H4 (cell line): Measurements from ENCODE around the gene NCKIPSD. TPM values are rescaled to one million over a fixed set of nuclear protein-coding genes. Genes with fewer than 3 reads are reported as not detected.

ENCODE experiments used
- DNase-seq: peaks from one replicate; pipeline ENCODE4 v3.0.0-alpha.2; 2015; ENCODE audit warnings: low spot score
- total RNA-seq: library from RNA; depleted of rRNA; stranded (reverse); fragments of >200 nt; shearing (Covaris generic); gene quantifications from 2 replicates; pipeline ENCODE4 v1.2.3, GENCODE V29; 2014

Gene NCKIPSD
- total RNA-seq, 1 experiment from 2014 or later: 8.8 TPM

- DNase-seq: no peak
These were observed 6.9 kb downstream of the NCKIPSD start for GRCh38 chr3:48678566-48679380.

GRCh38 chr3:48678056-48678455, 7.7 kb downstream of the NCKIPSD start:
- no peak for DNase-seq

GRCh38 chr3:48674505-48674904, 11.2 kb downstream of the NCKIPSD start:
- DNase-seq: no peak

- no peak for DNase-seq
These were observed 13.2 kb downstream of the NCKIPSD start for GRCh38 chr3:48672522-48672921.

GRCh38 chr3:48664929-48665328, 20.8 kb downstream of the NCKIPSD start:
- DNase-seq: no peak

- no peak for DNase-seq
These were observed 21.4 kb downstream of the NCKIPSD start for GRCh38 chr3:48664313-48664644.

- DNase-seq: peak; percentile 97
These were observed 22.0 kb downstream of the NCKIPSD start for GRCh38 chr3:48663489-48664312.

- DNase-seq: peak; percentile 85
These were observed 22.8 kb downstream of the NCKIPSD start, which contains the start of gene CELSR3 for GRCh38 chr3:48662753-48663488. Gene CELSR3 (minus strand): TSS chr3:48662886. CDS start chr3:48662634, 252 bp downstream.

- DNase-seq: no peak
These were observed 23.5 kb downstream of the NCKIPSD start for GRCh38 chr3:48662145-48662752.

GRCh38 chr3:48661501-48662144, 24.1 kb downstream of the NCKIPSD start:
- DNase-seq: no peak

GRCh38 chr3:48660800-48661400, 24.8 kb downstream of the NCKIPSD start:
- DNase-seq: no peak

- DNase-seq: no peak
These were observed 28.9 kb downstream of the NCKIPSD start for GRCh38 chr3:48656841-48657281.

GRCh38 chr3:48656061-48656840, 29.5 kb downstream of the NCKIPSD start:
- no peak for DNase-seq

- DNase-seq: no peak
These were observed 30.1 kb downstream of the NCKIPSD start for GRCh38 chr3:48655606-48656005.

GRCh38 chr3:48655063-48655462, 30.7 kb downstream of the NCKIPSD start:
- no peak for DNase-seq

- DNase-seq: no peak
These were observed 32.6 kb downstream of the NCKIPSD start for GRCh38 chr3:48652923-48653715.

GRCh38 chr3:48651771-48652170, 33.9 kb downstream of the NCKIPSD start:
- DNase-seq: no peak

- DNase-seq: no peak
These were observed 35.0 kb downstream of the NCKIPSD start for GRCh38 chr3:48650723-48651122.

- DNase-seq: no peak
These were observed 37.4 kb downstream of the NCKIPSD start for GRCh38 chr3:48648188-48648850.
